Nephron (organoid): ENCODE data around the gene PPP2R5C.

Experiments used
- H3K27ac Mint-ChIP-seq, 3 experiments: 2 replicates each; pipeline ENCODE4 v1.8.0; 2020; ENCODE audit warnings: mixed read lengths in 3 of 3, mild to moderate bottlenecking in 2 of 3, moderate library complexity in 1 of 3
- H3K27me3 Mint-ChIP-seq: 2 replicates; pipeline ENCODE4 v1.8.0; 2021; ENCODE audit warnings: low read depth, mild to moderate bottlenecking, moderate library complexity, mixed read lengths
- H3K36me3 Mint-ChIP-seq: 2 replicates; pipeline ENCODE4 v1.8.0; 2020; ENCODE audit warnings: low read depth, mixed read lengths
- H3K4me1 Mint-ChIP-seq: 2 replicates; pipeline ENCODE4 v1.8.0; 2020; ENCODE audit warnings: mixed read lengths
- H3K4me3 Mint-ChIP-seq, 3 experiments: 2 replicates each; pipeline ENCODE4 v1.8.0; 2020; ENCODE audit warnings: mild to moderate bottlenecking in 3 of 3, mixed read lengths in 3 of 3, moderate library complexity in 2 of 3
- H3K9me3 Mint-ChIP-seq: 2 replicates; pipeline ENCODE4 v1.8.0; 2020; ENCODE audit warnings: mixed read lengths
- TF ChIP-seq, protein P1 (sequence below), 3 experiments: fragments of 200-600 bp; sonication (generic); IDR thresholded peaks; one replicate each; pipeline ENCODE4 v1.5.0; 2021; ENCODE audit warnings: antibody characterized with exemption in 3 of 3; ENCODE audit not compliant: unreplicated experiment in 3 of 3

PPP2R5C gene

DNA sequence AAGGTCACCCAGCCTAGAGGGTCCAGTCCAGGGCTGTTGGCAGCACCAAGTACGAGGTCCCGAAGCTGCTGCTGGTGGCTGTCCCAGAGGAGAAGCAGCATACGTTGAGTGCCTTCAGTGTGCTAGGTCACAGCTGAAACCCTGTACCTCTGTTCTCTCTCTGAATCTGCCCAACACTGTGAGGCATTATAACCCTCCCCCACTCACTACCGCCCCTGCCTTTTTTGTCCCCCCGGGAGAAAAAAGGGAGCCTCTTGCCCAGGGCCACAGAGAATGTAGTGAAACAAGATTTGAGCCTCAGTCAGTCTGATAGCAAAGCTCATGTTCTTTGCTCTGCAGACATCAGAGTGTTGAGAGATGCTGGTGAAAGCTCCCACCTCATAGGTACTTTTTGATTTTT is 53.4 kb downstream of the PPP2R5C start:
- no peak overlapping the region for H3K4me3 Mint-ChIP-seq
- H3K4me1 Mint-ChIP-seq: peaks cover 38% of the 10 kb centered on the region
- H3K27ac Mint-ChIP-seq: no peak overlapping the region
- TF ChIP-seq, protein P1, sequence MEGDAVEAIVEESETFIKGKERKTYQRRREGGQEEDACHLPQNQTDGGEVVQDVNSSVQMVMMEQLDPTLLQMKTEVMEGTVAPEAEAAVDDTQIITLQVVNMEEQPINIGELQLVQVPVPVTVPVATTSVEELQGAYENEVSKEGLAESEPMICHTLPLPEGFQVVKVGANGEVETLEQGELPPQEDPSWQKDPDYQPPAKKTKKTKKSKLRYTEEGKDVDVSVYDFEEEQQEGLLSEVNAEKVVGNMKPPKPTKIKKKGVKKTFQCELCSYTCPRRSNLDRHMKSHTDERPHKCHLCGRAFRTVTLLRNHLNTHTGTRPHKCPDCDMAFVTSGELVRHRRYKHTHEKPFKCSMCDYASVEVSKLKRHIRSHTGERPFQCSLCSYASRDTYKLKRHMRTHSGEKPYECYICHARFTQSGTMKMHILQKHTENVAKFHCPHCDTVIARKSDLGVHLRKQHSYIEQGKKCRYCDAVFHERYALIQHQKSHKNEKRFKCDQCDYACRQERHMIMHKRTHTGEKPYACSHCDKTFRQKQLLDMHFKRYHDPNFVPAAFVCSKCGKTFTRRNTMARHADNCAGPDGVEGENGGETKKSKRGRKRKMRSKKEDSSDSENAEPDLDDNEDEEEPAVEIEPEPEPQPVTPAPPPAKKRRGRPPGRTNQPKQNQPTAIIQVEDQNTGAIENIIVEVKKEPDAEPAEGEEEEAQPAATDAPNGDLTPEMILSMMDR (IDR thresholded peaks at IDR 0.05; ENCODE audit: unreplicated experiment in 3 of 3): no peak
- H3K9me3 Mint-ChIP-seq: no peaks in the 10 kb centered on the region
- no peaks in the 10 kb centered on the region for H3K27me3 Mint-ChIP-seq
- peaks cover 7% of the 10 kb centered on the region for H3K36me3 Mint-ChIP-seq

DNA sequence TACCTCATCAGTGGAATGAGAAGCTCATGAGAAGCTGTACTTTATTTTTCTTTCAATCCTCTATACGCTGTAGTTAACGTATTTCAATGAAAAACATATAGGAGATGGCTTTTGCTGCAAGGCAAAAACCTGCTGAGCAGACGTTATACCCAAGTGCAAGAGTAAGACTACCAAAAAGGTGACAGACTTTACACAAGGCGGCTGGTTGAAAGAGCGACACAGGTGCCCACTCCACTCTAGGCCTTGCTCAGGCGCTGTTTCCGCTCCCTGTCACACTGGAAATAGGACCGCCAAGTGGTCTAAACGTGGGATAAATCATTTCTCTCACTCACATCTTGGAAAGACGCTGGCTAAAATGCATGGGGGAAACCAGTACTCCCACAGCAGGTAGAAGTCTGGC is 54.5 kb downstream of the PPP2R5C start:
- H3K4me1 Mint-ChIP-seq: peaks cover 28% of the 10 kb centered on the region
- H3K27me3 Mint-ChIP-seq: no peaks in the 10 kb centered on the region
- peaks cover 10% of the 10 kb centered on the region for H3K36me3 Mint-ChIP-seq
- H3K9me3 Mint-ChIP-seq: no peaks in the 10 kb centered on the region
- H3K4me3 Mint-ChIP-seq: no peak overlapping the region
- no peak overlapping the region for H3K27ac Mint-ChIP-seq
- TF ChIP-seq, protein P1 (IDR thresholded peaks at IDR 0.05; ENCODE audit: unreplicated experiment in 3 of 3): no peak

DNA sequence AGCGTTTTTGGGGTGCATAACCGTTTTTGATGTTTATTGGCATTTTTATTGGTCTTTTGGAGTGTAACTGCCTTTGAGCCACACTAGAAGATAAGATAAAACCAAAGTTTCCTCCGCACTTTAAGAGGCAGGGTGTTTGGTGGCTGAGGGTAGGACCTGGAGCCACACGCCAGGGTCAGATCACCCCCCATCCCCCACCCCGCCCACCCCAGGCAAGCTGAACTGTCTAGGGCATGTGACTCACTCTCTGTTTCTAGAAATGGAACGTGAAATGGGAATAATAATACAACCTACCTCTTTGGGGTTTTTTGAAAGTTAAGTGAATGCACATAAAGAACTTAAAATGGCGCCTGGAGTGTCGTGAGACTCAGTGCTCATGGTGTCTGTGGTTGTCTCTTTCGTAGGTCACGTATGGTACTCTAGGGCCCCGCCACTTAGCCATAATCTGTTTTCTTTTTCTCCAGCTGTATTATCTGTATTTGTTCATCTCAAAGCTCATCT is 56.0 kb downstream of the PPP2R5C start:
- H3K4me3 Mint-ChIP-seq: no peak overlapping the region
- H3K36me3 Mint-ChIP-seq: peaks cover 10% of the 10 kb centered on the region
- no peaks in the 10 kb centered on the region for H3K9me3 Mint-ChIP-seq
- H3K27ac Mint-ChIP-seq: no peak overlapping the region
- peaks cover 17% of the 10 kb centered on the region for H3K4me1 Mint-ChIP-seq
- H3K27me3 Mint-ChIP-seq: no peaks in the 10 kb centered on the region
- TF ChIP-seq, protein P1 (IDR thresholded peaks at IDR 0.05; ENCODE audit: unreplicated experiment in 3 of 3): no peak

DNA sequence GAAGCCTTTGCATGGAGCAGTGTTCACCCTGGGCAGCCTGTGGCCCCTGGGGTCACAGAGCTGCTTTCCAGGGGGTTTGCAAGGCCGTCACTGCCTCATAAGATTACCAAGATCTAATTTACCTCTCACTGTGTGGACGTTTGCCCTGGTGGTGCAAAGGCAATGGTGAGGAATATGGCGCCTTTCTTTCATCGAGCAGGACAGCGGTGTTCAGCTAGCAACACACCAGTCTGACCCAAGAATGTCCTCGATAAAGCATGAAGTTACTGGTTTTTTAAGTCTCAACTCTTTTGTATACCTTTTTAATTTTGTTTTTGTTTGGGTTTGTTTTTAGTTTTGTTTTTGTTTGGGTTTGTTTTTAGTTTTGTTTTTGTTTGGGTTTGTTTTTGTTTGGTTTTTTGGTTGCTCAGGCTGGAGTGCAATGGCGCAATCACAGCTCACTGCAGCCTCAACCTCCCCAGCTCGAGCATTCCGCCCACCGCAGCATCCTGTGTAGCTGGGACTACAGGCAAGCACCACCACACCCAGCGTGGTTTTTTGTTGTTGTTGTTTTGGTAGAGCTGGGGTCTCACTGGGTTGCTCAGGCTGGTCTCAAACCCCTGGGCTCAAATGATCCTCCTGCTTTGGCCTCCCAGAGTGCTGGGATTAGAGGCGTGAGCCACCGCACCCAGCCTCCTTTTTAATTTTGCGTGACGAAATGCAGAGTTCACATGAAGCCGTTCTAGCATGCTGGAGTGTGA is 57.9 kb downstream of the PPP2R5C start:
- Mint-ChIP-seq H3K27ac (no peak overlapping the region), H3K9me3 (no peaks in the 10 kb centered on the region), H3K4me3 (no peak overlapping the region), H3K27me3 (no peaks in the 10 kb centered on the region), H3K4me1 (peaks cover 13% of the 10 kb centered on the region), H3K36me3 (peaks cover 17% of the 10 kb centered on the region)
- TF ChIP-seq, protein P1 (IDR thresholded peaks at IDR 0.05; ENCODE audit: unreplicated experiment in 3 of 3): no peak

DNA sequence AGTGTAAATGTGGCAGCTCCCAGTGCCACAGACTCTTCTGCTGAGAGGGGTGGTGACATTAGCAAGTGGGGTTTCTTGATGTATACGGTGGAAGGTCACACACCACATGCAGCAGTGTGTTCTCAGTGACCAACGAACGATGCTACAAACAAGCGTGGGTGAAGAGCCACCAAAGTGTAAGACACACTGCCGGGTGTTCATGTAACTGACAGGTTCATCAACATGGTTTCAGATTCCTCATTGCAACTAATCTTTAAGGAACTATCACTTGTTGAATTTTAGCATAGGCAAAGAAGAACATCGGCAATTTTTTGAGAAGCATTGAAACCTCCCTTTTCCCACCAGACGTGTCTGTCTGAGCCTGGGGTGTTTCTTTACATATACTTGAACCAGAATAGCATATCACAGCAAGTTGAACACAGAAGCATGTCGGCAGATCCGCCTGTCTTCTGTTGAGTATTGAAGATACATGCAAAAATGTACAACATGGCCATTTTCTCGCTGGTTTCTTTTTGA is 58.8 kb downstream of the PPP2R5C start:
- H3K9me3 Mint-ChIP-seq: peaks cover 2% of the 10 kb centered on the region
- no peak overlapping the region for H3K4me3 Mint-ChIP-seq
- peaks cover 25% of the 10 kb centered on the region for H3K36me3 Mint-ChIP-seq
- H3K27me3 Mint-ChIP-seq: no peaks in the 10 kb centered on the region
- TF ChIP-seq, protein P1 (IDR thresholded peaks at IDR 0.05; ENCODE audit: unreplicated experiment in 3 of 3): no peak
- H3K4me1 Mint-ChIP-seq: peaks cover 13% of the 10 kb centered on the region
- H3K27ac Mint-ChIP-seq: no peak overlapping the region

DNA sequence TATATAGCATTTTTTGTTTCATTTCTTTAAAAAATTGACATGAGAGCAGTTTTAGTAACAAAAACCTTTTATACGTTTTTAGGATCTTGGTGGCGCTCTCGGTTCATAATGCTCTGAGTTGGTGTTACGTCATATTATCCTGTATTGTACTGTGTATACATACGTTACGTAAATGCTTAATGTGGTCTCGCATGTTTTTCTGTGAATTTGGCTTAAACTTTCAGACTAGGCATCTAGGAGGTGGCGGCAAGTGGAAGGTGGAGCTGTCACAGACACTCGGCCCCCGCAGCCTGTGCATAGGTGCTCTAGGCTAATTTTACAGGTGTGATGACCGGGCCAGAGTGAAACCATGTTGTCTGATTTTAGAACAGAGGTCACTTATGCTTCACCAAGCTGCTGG is 60.0 kb downstream of the PPP2R5C start:
- peaks cover 8% of the 10 kb centered on the region for H3K9me3 Mint-ChIP-seq
- TF ChIP-seq, protein P1 (IDR thresholded peaks at IDR 0.05; ENCODE audit: unreplicated experiment in 3 of 3): no peak
- peaks cover 5% of the 10 kb centered on the region for H3K4me1 Mint-ChIP-seq
- no peaks in the 10 kb centered on the region for H3K27me3 Mint-ChIP-seq
- H3K4me3 Mint-ChIP-seq: no peak overlapping the region
- H3K27ac Mint-ChIP-seq: no peak overlapping the region
- peaks cover 36% of the 10 kb centered on the region for H3K36me3 Mint-ChIP-seq
